Endothelial cell of umbilical vein (primary cell): ENCODE results near the gene TRPM7. TPM values are rescaled to one million over a fixed set of nuclear protein-coding genes. Genes with fewer than 3 reads are reported as not detected.

Experiments used
- BruUV-seq: library from RNA; stranded (reverse); fragments of 400-500 nt; replicated peaks from 2 replicates; lab custom pipeline; 2021; lab: Mats Ljungman, UMichigan
- CTCF ChIA-PET: fragments of 300-600, 350-600 bp; sonication (Branson Sonifier 250); formaldehyde crosslinking; loops from one replicate; lab custom pipeline; 2021; ENCODE audit warnings: antibody characterized with exemption, inconsistent platforms; lab: Charles Lee
- POLR2A ChIA-PET: fragments of 300-600, 350-600 bp; sonication (Branson Sonifier 250); formaldehyde crosslinking; loops from one replicate; lab custom pipeline; 2021; ENCODE audit warnings: antibody characterized with exemption, inconsistent platforms; lab: Charles Lee
- DNase-seq: peaks from one replicate; pipeline ENCODE4 v3.0.0-alpha.2; 2011; ENCODE audit warnings: low read depth, low spot score
- FAIRE-seq: peaks from 2 replicates; lab custom pipeline; 2011; peaks lifted over from hg19 to GRCh38; lab: Jason Lieb, UNC
- H2AFZ ChIP-seq: 2 replicates; pipeline ENCODE4 v1.6.0; 2012; ENCODE audit warnings: low read depth, low read length, control low read depth, inconsistent platforms
- H3K27ac ChIP-seq: 2 replicates; pipeline ENCODE4 v1.5.1; 2011; ENCODE audit warnings: low read depth, mild to moderate bottlenecking, control low read depth, low read length, moderate library complexity; ENCODE audit not compliant: insufficient read depth
- H3K27me3 ChIP-seq, 2 experiments: 2 replicates each; pipeline versions ENCODE4 v1.6.0 to v1.6.1; 2011; ENCODE audit warnings: low read length in 2 of 2, mixed read lengths in 1 of 2; ENCODE audit not compliant: control insufficient read depth in 2 of 2, insufficient read depth in 2 of 2
- H3K36me3 ChIP-seq, 2 experiments: 2 replicates in 1 of 2; 3 replicates in 1 of 2; pipeline ENCODE4 v1.5.1; 2011; ENCODE audit warnings: low read length in 2 of 2, mild to moderate bottlenecking in 1 of 2, moderate library complexity in 1 of 2; ENCODE audit not compliant: control insufficient read depth in 2 of 2, insufficient read depth in 2 of 2; ENCODE audit errors: extremely low read depth in 1 of 2
- H3K4me1 ChIP-seq: 3 replicates; pipeline ENCODE4 v1.5.1; 2011; ENCODE audit warnings: mild to moderate bottlenecking, low read length; ENCODE audit not compliant: control insufficient read depth, insufficient read depth; ENCODE audit errors: extremely low read depth
- H3K4me2 ChIP-seq: 2 replicates; pipeline ENCODE4 v1.6.1; 2011; ENCODE audit warnings: low read length, control low read depth, mixed read lengths; ENCODE audit not compliant: insufficient read depth
- H3K4me3 ChIP-seq, 3 experiments: fragments of 200-600 bp in 1 of 3; sonication (generic), shearing (Covaris generic) in 1 of 3; replicated peaks in 1 of 3; 2 replicates each; pipeline ENCODE4 v1.5.1; 2011 to 2016; ENCODE audit warnings: control low read depth in 3 of 3, low read length in 3 of 3, mild to moderate bottlenecking in 2 of 3, inconsistent platforms in 1 of 3, low read depth in 1 of 3, moderate library complexity in 1 of 3; ENCODE audit not compliant: insufficient read depth in 1 of 3
- H3K79me2 ChIP-seq: 2 replicates; pipeline ENCODE4 v1.6.0; 2012; ENCODE audit warnings: low read length, inconsistent platforms; ENCODE audit not compliant: control insufficient read depth, insufficient read depth
- H3K9ac ChIP-seq: replicated peaks from 2 replicates; pipeline ENCODE3; 2011; ENCODE audit warnings: low read length, control low read depth; ENCODE audit not compliant: insufficient read depth; ENCODE audit errors: extremely low read depth
- H3K9me1 ChIP-seq: replicated peaks from 3 replicates; pipeline ENCODE4 v1.6.0; 2011; ENCODE audit warnings: mild to moderate bottlenecking, low read length; ENCODE audit not compliant: control insufficient read depth, insufficient read depth; ENCODE audit errors: extremely low read depth
- H3K9me3 ChIP-seq: replicated peaks from 2 replicates; pipeline ENCODE4 v1.5.1; 2012; ENCODE audit warnings: low read length, inconsistent platforms; ENCODE audit not compliant: control insufficient read depth, insufficient read depth
- H4K20me1 ChIP-seq: replicated peaks from 2 replicates; pipeline ENCODE3; 2011; ENCODE audit warnings: mild to moderate bottlenecking, low read length; ENCODE audit not compliant: control insufficient read depth, insufficient read depth; ENCODE audit errors: extremely low read depth
- EZH2 ChIP-seq: IDR thresholded peaks from 2 replicates; pipeline ENCODE4 v1.6.1; 2012; ENCODE audit warnings: borderline replicate concordance, low read depth, mild to moderate bottlenecking, moderate library complexity, low read length, inconsistent platforms; ENCODE audit not compliant: severe bottlenecking
- FOS ChIP-seq: IDR thresholded peaks from 2 replicates; pipeline ENCODE4 v1.6.1; 2011; ENCODE audit warnings: mild to moderate bottlenecking, low read length, moderate library complexity, borderline replicate concordance; ENCODE audit not compliant: insufficient read depth
- GATA2 ChIP-seq: IDR thresholded peaks from 2 replicates; pipeline ENCODE4 v1.7.0; 2011; ENCODE audit warnings: low read depth, mild to moderate bottlenecking, moderate library complexity, mixed read lengths, low read length; ENCODE audit not compliant: insufficient read length, insufficient read depth
- JUN ChIP-seq: IDR thresholded peaks from 2 replicates; pipeline ENCODE4 v1.6.1; 2011; ENCODE audit warnings: borderline replicate concordance, low read depth; ENCODE audit not compliant: insufficient read length, insufficient read depth
- MAX ChIP-seq: IDR thresholded peaks from 2 replicates; pipeline ENCODE4 v1.6.1; 2011; ENCODE audit not compliant: insufficient read depth, insufficient read length
- MYC ChIP-seq: IDR thresholded peaks from one replicate; pipeline ENCODE4 v1.6.1; 2011; ENCODE audit warnings: mild to moderate bottlenecking, low read depth, low read length
- POLR2A ChIP-seq: IDR thresholded peaks from 2 replicates; pipeline ENCODE4 v1.6.1; 2012; ENCODE audit warnings: low read depth, mild to moderate bottlenecking, control low read depth, low read length
- POLR2AphosphoS5 ChIP-seq: IDR thresholded peaks from 2 replicates; pipeline ENCODE4 v1.6.1; 2012; ENCODE audit warnings: low read depth, mild to moderate bottlenecking, control low read depth, low read length, moderate library complexity; ENCODE audit not compliant: insufficient read depth
- dilution Hi-C: fragments of 300-500 bp; cut with MboI; formaldehyde crosslinking; loops from one replicate; pipeline ENCODE4 v1.15.0; 2019; ENCODE audit warnings: low sequenced_read_pairs; ENCODE audit not compliant: extremely low pct_ligation_motif_present
- intact Hi-C: fragments of 100-400 bp; cut with micrococcal nuclease; formaldehyde crosslinking; loops from one replicate; pipeline ENCODE4 v1.10.0; 2022
- polyA plus RNA-seq, 4 experiments: library from polyadenylated mRNA; depleted of rRNA in 3 of 4; stranded (reverse) in 3 of 4; unstranded in 1 of 4; fragments of >200 nt; gene quantifications; 2 replicates each; pipeline versions ENCODE4 v1.2.1 to v1.2.3, GENCODE V29; 2011 to 2012; ENCODE audit warnings: missing spikeins in 1 of 4
- total RNA-seq: library from RNA; stranded (reverse); gene quantifications from 2 replicates; pipeline ENCODE4 v1.2.3, GENCODE V29; 2021
- TF ChIP-seq, protein P1 (sequence below), 2 donors: IDR thresholded peaks; 1 replicate in 1 of 2; 2 replicates in 1 of 2; pipeline ENCODE4 v1.5.1; 2011; ENCODE audit warnings: low read length in 2 of 2, mild to moderate bottlenecking in 2 of 2, moderate library complexity in 2 of 2, control low read depth in 1 of 2, inconsistent platforms in 1 of 2, low read depth in 1 of 2; ENCODE audit not compliant: insufficient read depth in 1 of 2; ENCODE audit errors: extremely low read depth in 1 of 2

TRPM7 gene
- total and polyA plus RNA-seq, 2 donors (not counting 3 experiments of a cell fraction or from before 2014, with no cell fraction given): 6.4 to 34.8 TPM

DNA sequence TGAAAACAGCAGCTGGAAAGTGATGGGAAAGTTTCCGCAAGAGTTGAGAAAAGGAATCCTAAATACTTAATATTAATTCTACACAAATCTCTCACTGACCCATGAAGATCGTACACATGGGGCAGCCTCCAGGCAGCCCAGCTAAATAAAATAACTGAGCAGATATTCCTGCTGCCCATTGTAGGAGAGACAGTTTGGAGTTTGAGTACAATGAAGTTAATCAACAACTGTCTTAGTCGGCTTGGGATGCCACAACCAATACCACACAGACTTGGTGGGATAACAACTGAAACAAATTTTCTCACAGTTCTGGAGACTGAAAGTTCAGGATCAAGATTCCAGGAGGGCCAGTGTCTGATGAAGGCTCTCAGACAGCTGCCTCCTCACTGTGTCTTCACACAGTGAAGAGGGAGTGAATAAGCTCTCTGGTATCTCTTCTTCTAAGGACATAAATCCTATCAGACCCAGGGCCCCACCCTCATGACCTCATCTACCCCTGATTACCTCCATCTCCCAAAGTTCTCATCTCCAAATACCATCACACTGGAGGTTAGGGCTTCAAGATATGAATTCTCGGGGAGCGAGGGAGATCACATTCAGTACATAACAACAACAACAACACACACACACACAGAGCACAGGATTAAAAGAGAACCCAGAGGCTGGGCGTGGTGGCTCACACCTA lies 9.7 kb downstream of the TRPM7 start:
- H3K27ac ChIP-seq: no peak overlapping the region
- CTCF ChIA-PET: interaction anchor here (0.6 to 3.3 kb wide), 8 partner anchors 9 to 516 kb away, joined by 3 to 34 read pairs (median 4); a partner anchor contains a TSS
- no peak overlapping the region for H2AFZ ChIP-seq
- intact Hi-C loops: loop anchor here (5.0 kb wide), 1 partner anchor 515 kb away; no protein-coding TSS in a partner anchor
- H3K9me3 ChIP-seq: no peaks in the 10 kb centered on the region
- no peak overlapping the region for H3K4me2 ChIP-seq
- H3K9me1 ChIP-seq: no peaks in the 10 kb centered on the region
- POLR2A ChIA-PET: no interaction called here
- H3K27me3 ChIP-seq: no peaks in the 10 kb centered on the region
- H3K36me3 ChIP-seq: no peaks in the 10 kb centered on the region
- H3K4me3 ChIP-seq: no peak overlapping the region
- no peaks in the 10 kb centered on the region for H3K4me1 ChIP-seq
- no peak for FAIRE-seq
- H3K9ac ChIP-seq: no peak overlapping the region
- peaks cover 74% of the 10 kb centered on the region for H3K79me2 ChIP-seq
- no TSS peak for BruUV-seq
- H4K20me1 ChIP-seq: peaks cover 5% of the 10 kb centered on the region
- no peak for DNase-seq
- dilution Hi-C loops: no loop called here
- TF ChIP-seq GATA2: no peak
- no peak for TF ChIP-seq MYC
- TF ChIP-seq FOS: no peak
- TF ChIP-seq POLR2A: no peak
- TF ChIP-seq POLR2AphosphoS5: no peak
- no peak for TF ChIP-seq MAX
- no peak for TF ChIP-seq JUN
- TF ChIP-seq, protein P1, sequence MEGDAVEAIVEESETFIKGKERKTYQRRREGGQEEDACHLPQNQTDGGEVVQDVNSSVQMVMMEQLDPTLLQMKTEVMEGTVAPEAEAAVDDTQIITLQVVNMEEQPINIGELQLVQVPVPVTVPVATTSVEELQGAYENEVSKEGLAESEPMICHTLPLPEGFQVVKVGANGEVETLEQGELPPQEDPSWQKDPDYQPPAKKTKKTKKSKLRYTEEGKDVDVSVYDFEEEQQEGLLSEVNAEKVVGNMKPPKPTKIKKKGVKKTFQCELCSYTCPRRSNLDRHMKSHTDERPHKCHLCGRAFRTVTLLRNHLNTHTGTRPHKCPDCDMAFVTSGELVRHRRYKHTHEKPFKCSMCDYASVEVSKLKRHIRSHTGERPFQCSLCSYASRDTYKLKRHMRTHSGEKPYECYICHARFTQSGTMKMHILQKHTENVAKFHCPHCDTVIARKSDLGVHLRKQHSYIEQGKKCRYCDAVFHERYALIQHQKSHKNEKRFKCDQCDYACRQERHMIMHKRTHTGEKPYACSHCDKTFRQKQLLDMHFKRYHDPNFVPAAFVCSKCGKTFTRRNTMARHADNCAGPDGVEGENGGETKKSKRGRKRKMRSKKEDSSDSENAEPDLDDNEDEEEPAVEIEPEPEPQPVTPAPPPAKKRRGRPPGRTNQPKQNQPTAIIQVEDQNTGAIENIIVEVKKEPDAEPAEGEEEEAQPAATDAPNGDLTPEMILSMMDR (IDR thresholded peaks at IDR 0.05; ENCODE audit: extremely low read depth in 1 of 2, insufficient read depth in 1 of 2, low read depth in 1 of 2, low read length in 2 of 2): no peak
- no peak for TF ChIP-seq EZH2
